ENCODE measurements around the gene MALT1.

DNA sequence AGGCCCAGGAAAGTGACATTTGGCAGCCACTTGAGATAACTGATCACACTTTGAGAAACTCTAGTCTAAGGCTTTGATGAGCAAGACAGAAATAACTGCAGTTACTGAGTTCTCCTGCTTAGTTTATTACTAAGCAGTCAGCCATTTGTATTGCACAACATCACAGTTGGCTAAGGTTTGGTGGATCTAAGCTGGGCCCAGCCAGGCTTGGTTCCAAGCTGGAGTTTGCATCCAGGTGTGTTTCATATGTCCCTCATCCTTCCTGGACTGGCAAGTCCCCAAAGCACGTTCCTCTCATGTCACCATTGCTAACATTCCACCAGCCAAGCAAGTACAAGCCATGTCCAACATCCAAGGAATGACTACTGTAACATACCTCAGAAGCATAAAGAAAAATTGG lies 122.1 kb downstream of the MALT1 start:
- TF ChIP-seq, protein P1, sequence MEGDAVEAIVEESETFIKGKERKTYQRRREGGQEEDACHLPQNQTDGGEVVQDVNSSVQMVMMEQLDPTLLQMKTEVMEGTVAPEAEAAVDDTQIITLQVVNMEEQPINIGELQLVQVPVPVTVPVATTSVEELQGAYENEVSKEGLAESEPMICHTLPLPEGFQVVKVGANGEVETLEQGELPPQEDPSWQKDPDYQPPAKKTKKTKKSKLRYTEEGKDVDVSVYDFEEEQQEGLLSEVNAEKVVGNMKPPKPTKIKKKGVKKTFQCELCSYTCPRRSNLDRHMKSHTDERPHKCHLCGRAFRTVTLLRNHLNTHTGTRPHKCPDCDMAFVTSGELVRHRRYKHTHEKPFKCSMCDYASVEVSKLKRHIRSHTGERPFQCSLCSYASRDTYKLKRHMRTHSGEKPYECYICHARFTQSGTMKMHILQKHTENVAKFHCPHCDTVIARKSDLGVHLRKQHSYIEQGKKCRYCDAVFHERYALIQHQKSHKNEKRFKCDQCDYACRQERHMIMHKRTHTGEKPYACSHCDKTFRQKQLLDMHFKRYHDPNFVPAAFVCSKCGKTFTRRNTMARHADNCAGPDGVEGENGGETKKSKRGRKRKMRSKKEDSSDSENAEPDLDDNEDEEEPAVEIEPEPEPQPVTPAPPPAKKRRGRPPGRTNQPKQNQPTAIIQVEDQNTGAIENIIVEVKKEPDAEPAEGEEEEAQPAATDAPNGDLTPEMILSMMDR (IDR thresholded peaks at IDR 0.05; ENCODE audit: low read depth, low read length), result no peak
- TF ChIP-seq POLR2A (IDR thresholded peaks at IDR 0.05; ENCODE audit: extremely low read depth, insufficient read length), result no peak
- TF ChIP-seq, protein P2, sequence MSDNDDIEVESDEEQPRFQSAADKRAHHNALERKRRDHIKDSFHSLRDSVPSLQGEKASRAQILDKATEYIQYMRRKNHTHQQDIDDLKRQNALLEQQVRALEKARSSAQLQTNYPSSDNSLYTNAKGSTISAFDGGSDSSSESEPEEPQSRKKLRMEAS (IDR thresholded peaks at IDR 0.05; ENCODE audit: low read depth, low read length), result no peak

All from NB4 (cell line).